Measurements from ENCODE around the gene FRS3. TPM values are rescaled to one million over a fixed set of nuclear protein-coding genes. Genes with fewer than 3 reads are reported as not detected.

Gene FRS3
- total and polyA plus RNA-seq, 9 of the 15 experiments (the other 6 are each of a cell fraction or from before 2014, with no cell fraction given) = 0.03 to 3.7 (median 1.6) TPM

DNA sequence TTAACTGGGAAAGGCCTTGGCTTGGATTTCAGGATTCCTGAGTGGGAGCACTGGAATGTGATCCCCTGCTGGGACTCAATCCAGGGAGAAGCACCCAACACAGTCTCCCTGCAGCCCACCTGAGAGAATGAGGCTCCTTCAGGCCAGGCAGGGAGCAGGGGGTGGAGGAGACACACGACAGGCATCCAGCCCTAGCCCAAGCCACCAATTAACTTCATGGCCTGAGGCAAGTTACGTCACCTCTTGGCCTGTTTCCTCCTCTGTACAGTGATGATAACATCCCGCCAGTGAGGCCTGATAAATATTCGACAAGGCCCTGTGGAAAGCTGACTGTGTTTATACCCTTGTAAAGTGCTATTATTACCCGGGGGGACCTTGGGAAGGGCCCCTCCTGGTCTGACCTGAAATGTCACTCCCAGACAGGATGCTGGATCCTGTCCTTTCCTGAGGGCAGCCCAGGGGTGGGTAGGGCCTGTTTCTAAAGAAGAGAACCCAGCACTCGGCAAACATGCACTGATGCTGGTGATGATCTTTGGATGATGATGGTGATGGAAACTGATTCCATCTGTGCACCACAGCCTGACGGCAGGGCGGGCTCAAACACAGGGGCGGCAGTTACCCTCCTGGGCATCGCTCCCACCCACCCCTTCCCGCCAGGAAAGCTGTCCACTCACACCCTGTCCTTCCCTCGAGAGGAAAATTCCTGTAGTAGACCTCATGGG, 12.4 kb downstream of the FRS3 start (continued):
- no peak; the same call in 1 of the 2 replicates for TF ChIP-seq NBN (IDR thresholded peaks at IDR 0.05; ENCODE audit: low read depth)
- TF ChIP-seq JUND (IDR thresholded peaks at IDR 0.05; ENCODE audit: borderline replicate concordance, low read depth, low read length) = peak; percentile 94
- TF ChIP-seq JUND (tag; IDR thresholded peaks at IDR 0.05; ENCODE audit: borderline replicate concordance, low read depth, low read length) = peak; percentile 94; the same call in 2 of the 3 replicates
- no peak for TF ChIP-seq ETV5 (CRISPR knock-in tag; IDR thresholded peaks at IDR 0.05; ENCODE audit: low read depth)
- no peak for TF ChIP-seq KLF6 (CRISPR knock-in tag; IDR thresholded peaks at IDR 0.05; ENCODE audit: borderline replicate concordance)
- no peak for TF ChIP-seq ZNF212 (CRISPR knock-in tag; IDR thresholded peaks at IDR 0.05)
- no peak for TF ChIP-seq AFF4 (CRISPR knock-in tag; IDR thresholded peaks at IDR 0.05)
- TF ChIP-seq MAZ (CRISPR knock-in tag; conservative IDR thresholded peaks at IDR 0.05 in 1 of 2, IDR thresholded peaks at IDR 0.05 in 1 of 2) = peak in 1 of 2 experiments; percentile 33; a peak in 1 of 4 replicates
- no peak for TF ChIP-seq FOXA3 (CRISPR knock-in tag; conservative IDR thresholded peaks at IDR 0.05 in 1 of 2, IDR thresholded peaks at IDR 0.05 in 1 of 2)
- TF ChIP-seq, protein P1, sequence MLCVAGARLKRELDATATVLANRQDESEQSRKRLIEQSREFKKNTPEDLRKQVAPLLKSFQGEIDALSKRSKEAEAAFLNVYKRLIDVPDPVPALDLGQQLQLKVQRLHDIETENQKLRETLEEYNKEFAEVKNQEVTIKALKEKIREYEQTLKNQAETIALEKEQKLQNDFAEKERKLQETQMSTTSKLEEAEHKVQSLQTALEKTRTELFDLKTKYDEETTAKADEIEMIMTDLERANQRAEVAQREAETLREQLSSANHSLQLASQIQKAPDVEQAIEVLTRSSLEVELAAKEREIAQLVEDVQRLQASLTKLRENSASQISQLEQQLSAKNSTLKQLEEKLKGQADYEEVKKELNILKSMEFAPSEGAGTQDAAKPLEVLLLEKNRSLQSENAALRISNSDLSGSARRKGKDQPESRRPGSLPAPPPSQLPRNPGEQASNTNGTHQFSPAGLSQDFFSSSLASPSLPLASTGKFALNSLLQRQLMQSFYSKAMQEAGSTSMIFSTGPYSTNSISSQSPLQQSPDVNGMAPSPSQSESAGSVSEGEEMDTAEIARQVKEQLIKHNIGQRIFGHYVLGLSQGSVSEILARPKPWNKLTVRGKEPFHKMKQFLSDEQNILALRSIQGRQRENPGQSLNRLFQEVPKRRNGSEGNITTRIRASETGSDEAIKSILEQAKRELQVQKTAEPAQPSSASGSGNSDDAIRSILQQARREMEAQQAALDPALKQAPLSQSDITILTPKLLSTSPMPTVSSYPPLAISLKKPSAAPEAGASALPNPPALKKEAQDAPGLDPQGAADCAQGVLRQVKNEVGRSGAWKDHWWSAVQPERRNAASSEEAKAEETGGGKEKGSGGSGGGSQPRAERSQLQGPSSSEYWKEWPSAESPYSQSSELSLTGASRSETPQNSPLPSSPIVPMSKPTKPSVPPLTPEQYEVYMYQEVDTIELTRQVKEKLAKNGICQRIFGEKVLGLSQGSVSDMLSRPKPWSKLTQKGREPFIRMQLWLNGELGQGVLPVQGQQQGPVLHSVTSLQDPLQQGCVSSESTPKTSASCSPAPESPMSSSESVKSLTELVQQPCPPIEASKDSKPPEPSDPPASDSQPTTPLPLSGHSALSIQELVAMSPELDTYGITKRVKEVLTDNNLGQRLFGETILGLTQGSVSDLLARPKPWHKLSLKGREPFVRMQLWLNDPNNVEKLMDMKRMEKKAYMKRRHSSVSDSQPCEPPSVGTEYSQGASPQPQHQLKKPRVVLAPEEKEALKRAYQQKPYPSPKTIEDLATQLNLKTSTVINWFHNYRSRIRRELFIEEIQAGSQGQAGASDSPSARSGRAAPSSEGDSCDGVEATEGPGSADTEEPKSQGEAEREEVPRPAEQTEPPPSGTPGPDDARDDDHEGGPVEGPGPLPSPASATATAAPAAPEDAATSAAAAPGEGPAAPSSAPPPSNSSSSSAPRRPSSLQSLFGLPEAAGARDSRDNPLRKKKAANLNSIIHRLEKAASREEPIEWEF (CRISPR knock-in tag; IDR thresholded peaks at IDR 0.05) = no peak
- TF ChIP-seq TBL1XR1 (IDR thresholded peaks at IDR 0.05; ENCODE audit: low read length in 2 of 2) = no peak
- no peak for TF ChIP-seq ZNF184 (CRISPR knock-in tag; IDR thresholded peaks at IDR 0.05)
- 0 out of 2 replicates have a peak, but pooled peaks have one; percentile 22 for TF ChIP-seq ZNF766 (CRISPR knock-in tag; conservative IDR thresholded peaks at IDR 0.05)
- peak; percentile 65 for TF ChIP-seq TAL1 (IDR thresholded peaks at IDR 0.05)
- TF ChIP-seq ZNF134 (CRISPR knock-in tag; conservative IDR thresholded peaks at IDR 0.05) = no peak
- TF ChIP-seq NFIC (IDR thresholded peaks at IDR 0.05) = peak; percentile 74
- TF ChIP-seq FOXP1 (CRISPR knock-in tag; IDR thresholded peaks at IDR 0.05) = no peak
- TF ChIP-seq, protein P2, sequence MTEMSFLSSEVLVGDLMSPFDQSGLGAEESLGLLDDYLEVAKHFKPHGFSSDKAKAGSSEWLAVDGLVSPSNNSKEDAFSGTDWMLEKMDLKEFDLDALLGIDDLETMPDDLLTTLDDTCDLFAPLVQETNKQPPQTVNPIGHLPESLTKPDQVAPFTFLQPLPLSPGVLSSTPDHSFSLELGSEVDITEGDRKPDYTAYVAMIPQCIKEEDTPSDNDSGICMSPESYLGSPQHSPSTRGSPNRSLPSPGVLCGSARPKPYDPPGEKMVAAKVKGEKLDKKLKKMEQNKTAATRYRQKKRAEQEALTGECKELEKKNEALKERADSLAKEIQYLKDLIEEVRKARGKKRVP (CRISPR knock-in tag; IDR thresholded peaks at IDR 0.05) = no peak

Measured in K562 (cell line).